ENCODE measurements around the gene CUL7.

CUL7 gene

DNA sequence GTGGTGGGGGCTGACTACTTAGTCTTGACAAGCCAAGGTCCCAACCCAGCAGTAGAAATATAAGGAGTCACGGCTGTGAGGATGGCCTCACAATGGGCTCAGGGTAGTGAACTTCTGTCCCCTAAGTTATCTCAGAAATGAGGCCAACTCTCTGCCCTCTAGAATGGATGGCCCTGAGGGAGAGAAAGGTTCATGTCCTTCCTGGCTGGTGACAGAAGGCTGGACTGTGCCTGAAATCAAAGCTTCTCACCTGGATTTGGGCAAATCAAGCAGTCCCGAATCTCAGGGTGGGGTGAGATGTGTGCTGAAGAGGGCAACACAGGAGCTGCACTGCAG, 19.5 kb downstream of the CUL7 start:
- Histone ChIP-seq H3K79me1 (ENCODE audit: low read depth, low read length) (peaks cover 4% of the 10 kb centered on the region), H2AK5ac (ENCODE audit: low read depth, low read length) (no peak overlapping the region), H3K27me3 (ENCODE audit: control insufficient read depth in 3 of 3, insufficient read depth in 3 of 3, low read depth in 1 of 3, low read length in 3 of 3) (no peaks in the 10 kb centered on the region), H2BK120ac (ENCODE audit: low read depth, low read length) (no peak overlapping the region), H3K27ac (replicated peaks; ENCODE audit: low read length) (no peak overlapping the region), H3K9me3 (replicated peaks in 1 of 2; ENCODE audit: control insufficient read depth in 2 of 2, insufficient read depth in 1 of 2, low read depth in 1 of 2, low read length in 2 of 2) (no peaks in the 10 kb centered on the region), H3K4me1 (ENCODE audit: control insufficient read depth in 2 of 2, insufficient read depth in 1 of 2, low read depth in 1 of 2, low read length in 2 of 2) (peaks cover 0 to 3% of the 10 kb centered on the region in 2 donors), H3K36me3 (replicated peaks in 1 of 2; ENCODE audit: control insufficient read depth in 2 of 2, insufficient read depth in 2 of 2, low read length in 2 of 2) (peaks cover 47 to 83% of the 10 kb centered on the region in 2 donors), H2BK12ac (ENCODE audit: low read length) (no peak overlapping the region), H3K18ac (ENCODE audit: low read length) (no peak overlapping the region), H3K23ac (ENCODE audit: low read depth, low read length, poor library complexity) (no peak overlapping the region), H2AFZ (ENCODE audit: low read length) (no peak overlapping the region), H3K4me3 (ENCODE audit: low read length in 2 of 2) (no peak overlapping the region), H2BK5ac (ENCODE audit: low read length) (no peak overlapping the region), H4K8ac (ENCODE audit: low read depth, low read length) (no peak overlapping the region), H2BK15ac (ENCODE audit: low read length) (no peak overlapping the region), H3K4ac (ENCODE audit: low read length) (no peak overlapping the region), H4K91ac (ENCODE audit: low read depth, low read length, poor library complexity) (no peak overlapping the region), H3K4me2 (ENCODE audit: insufficient read depth, low read length, poor library complexity, severe bottlenecking) (no peak overlapping the region), H3K14ac (ENCODE audit: low read length) (no peak overlapping the region), H3K9ac (ENCODE audit: low read depth, low read length, poor library complexity) (no peak overlapping the region)
- no peak for DNase-seq (ENCODE audit: low spot score)
- no CpG with 5 or more reads among the region's 2 CpGs for WGBS, 2 donors (ENCODE audit: extremely low coverage in 2 of 2, insufficient read length in 2 of 2, insufficient replicate concordance in 1 of 2)

DNA sequence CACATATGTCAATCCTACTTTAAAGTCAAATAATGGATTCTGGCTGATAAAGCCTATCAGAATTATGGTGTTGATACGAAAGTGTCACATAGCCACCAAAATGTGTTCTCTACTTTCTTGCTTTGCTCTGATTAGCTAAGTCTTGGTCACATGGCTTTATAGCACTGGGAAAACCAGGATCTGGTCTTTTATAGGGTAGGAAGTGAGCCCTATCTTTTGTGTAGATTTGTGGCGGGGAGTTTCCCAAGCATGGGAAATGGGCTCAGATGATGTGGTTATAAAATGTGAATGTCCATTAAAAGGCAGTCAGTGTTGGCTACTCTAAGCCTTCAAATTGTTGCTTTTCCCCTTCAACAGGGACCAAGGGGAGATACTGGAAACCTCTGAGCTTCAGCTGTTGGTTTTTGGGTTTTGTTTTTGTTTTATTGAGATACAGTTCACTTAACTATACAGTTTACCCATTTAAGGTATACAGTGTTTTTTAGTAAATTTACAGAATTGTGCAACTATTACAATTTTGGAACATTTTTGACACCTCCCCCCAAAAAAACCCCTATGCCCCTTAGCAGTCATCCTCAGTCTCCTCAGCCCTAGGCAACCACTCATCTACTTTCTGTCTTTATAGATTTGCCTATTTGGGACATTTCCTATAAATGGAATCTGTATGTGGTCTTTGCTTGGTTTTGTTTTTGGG, 20.0 kb downstream of the CUL7 start:
- Histone ChIP-seq H3K27me3 (ENCODE audit: control insufficient read depth in 3 of 3, insufficient read depth in 3 of 3, low read depth in 1 of 3, low read length in 3 of 3) (no peaks in the 10 kb centered on the region), H3K4me1 (ENCODE audit: control insufficient read depth in 2 of 2, insufficient read depth in 1 of 2, low read depth in 1 of 2, low read length in 2 of 2) (peaks cover 0 to 3% of the 10 kb centered on the region in 2 donors), H3K4me2 (ENCODE audit: insufficient read depth, low read length, poor library complexity, severe bottlenecking) (no peak overlapping the region), H3K14ac (ENCODE audit: low read length) (no peak overlapping the region), H3K4me3 (ENCODE audit: low read length in 2 of 2) (no peak overlapping the region), H3K18ac (ENCODE audit: low read length) (no peak overlapping the region), H2AFZ (ENCODE audit: low read length) (no peak overlapping the region), H3K9me3 (replicated peaks in 1 of 2; ENCODE audit: control insufficient read depth in 2 of 2, insufficient read depth in 1 of 2, low read depth in 1 of 2, low read length in 2 of 2) (no peaks in the 10 kb centered on the region), H3K27ac (replicated peaks; ENCODE audit: low read length) (no peak overlapping the region), H4K8ac (ENCODE audit: low read depth, low read length) (no peak overlapping the region), H3K23ac (ENCODE audit: low read depth, low read length, poor library complexity) (no peak overlapping the region), H3K36me3 (replicated peaks in 1 of 2; ENCODE audit: control insufficient read depth in 2 of 2, insufficient read depth in 2 of 2, low read length in 2 of 2) (peaks cover 47 to 83% of the 10 kb centered on the region in 2 donors), H2BK12ac (ENCODE audit: low read length) (no peak overlapping the region), H2BK15ac (ENCODE audit: low read length) (no peak overlapping the region), H3K79me1 (ENCODE audit: low read depth, low read length) (peaks cover 4% of the 10 kb centered on the region), H3K4ac (ENCODE audit: low read length) (no peak overlapping the region), H4K91ac (ENCODE audit: low read depth, low read length, poor library complexity) (no peak overlapping the region), H2BK5ac (ENCODE audit: low read length) (no peak overlapping the region), H3K9ac (ENCODE audit: low read depth, low read length, poor library complexity) (no peak overlapping the region), H2BK120ac (ENCODE audit: low read depth, low read length) (no peak overlapping the region), H2AK5ac (ENCODE audit: low read depth, low read length) (no peak overlapping the region)
- no peak for DNase-seq (ENCODE audit: low spot score)
- WGBS, 2 donors (ENCODE audit: extremely low coverage in 2 of 2, insufficient read length in 2 of 2, insufficient replicate concordance in 1 of 2) = no CpG with 5 or more reads among the region's 2 CpGs

DNA sequence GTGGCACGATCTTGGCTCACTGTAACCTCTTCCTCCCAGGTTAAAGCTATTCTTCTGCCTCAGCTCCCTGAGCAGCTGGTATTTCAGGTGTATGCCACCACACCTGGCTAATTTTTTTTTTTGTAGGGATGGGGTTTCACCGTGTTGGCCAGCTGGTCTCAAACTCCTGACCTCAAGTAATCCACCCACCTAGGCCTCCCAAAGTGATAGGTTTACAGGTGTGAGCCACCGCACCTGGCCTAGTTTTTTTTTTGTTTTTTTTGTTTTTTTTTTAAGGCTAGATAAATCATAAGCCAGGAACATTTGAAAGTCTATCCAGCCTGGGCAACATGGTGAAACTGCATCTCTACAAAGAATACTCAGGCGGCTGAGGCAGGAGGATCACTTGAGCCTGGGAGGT, 21.3 kb downstream of the CUL7 start:
- no peak overlapping the region for H3K23ac ChIP-seq (ENCODE audit: low read depth, low read length, poor library complexity)
- H2AK5ac ChIP-seq (ENCODE audit: low read depth, low read length) = no peak overlapping the region
- no peaks in the 10 kb centered on the region for H3K27me3 ChIP-seq (ENCODE audit: control insufficient read depth in 3 of 3, insufficient read depth in 3 of 3, low read depth in 1 of 3, low read length in 3 of 3)
- peaks cover 0 to 3% of the 10 kb centered on the region in 2 donors for H3K4me1 ChIP-seq (ENCODE audit: control insufficient read depth in 2 of 2, insufficient read depth in 1 of 2, low read depth in 1 of 2, low read length in 2 of 2)
- no peak for DNase-seq (ENCODE audit: low spot score)
- H4K91ac ChIP-seq (ENCODE audit: low read depth, low read length, poor library complexity) = no peak overlapping the region
- WGBS, 2 donors (ENCODE audit: extremely low coverage in 2 of 2, insufficient read length in 2 of 2, insufficient replicate concordance in 1 of 2) = no CpG with 5 or more reads among the region's 4 CpGs
- no peak overlapping the region for H3K4me3 ChIP-seq (ENCODE audit: low read length in 2 of 2)
- H2AFZ ChIP-seq (ENCODE audit: low read length) = no peak overlapping the region
- H2BK5ac ChIP-seq (ENCODE audit: low read length) = no peak overlapping the region
- no peak overlapping the region for H3K27ac ChIP-seq (replicated peaks; ENCODE audit: low read length)
- H2BK15ac ChIP-seq (ENCODE audit: low read length) = no peak overlapping the region
- H3K79me1 ChIP-seq (ENCODE audit: low read depth, low read length) = peaks cover 3% of the 10 kb centered on the region
- no peak overlapping the region for H2BK120ac ChIP-seq (ENCODE audit: low read depth, low read length)
- H3K14ac ChIP-seq (ENCODE audit: low read length) = no peak overlapping the region
- H4K8ac ChIP-seq (ENCODE audit: low read depth, low read length) = no peak overlapping the region
- H2BK12ac ChIP-seq (ENCODE audit: low read length) = no peak overlapping the region
- no peak overlapping the region for H3K4ac ChIP-seq (ENCODE audit: low read length)
- H3K4me2 ChIP-seq (ENCODE audit: insufficient read depth, low read length, poor library complexity, severe bottlenecking) = no peak overlapping the region
- no peak overlapping the region for H3K18ac ChIP-seq (ENCODE audit: low read length)
- H3K9ac ChIP-seq (ENCODE audit: low read depth, low read length, poor library complexity) = no peak overlapping the region
- H3K36me3 ChIP-seq (replicated peaks in 1 of 2; ENCODE audit: control insufficient read depth in 2 of 2, insufficient read depth in 2 of 2, low read length in 2 of 2) = peaks cover 38 to 82% of the 10 kb centered on the region in 2 donors
- no peaks in the 10 kb centered on the region for H3K9me3 ChIP-seq (replicated peaks in 1 of 2; ENCODE audit: control insufficient read depth in 2 of 2, insufficient read depth in 1 of 2, low read depth in 1 of 2, low read length in 2 of 2)

DNA sequence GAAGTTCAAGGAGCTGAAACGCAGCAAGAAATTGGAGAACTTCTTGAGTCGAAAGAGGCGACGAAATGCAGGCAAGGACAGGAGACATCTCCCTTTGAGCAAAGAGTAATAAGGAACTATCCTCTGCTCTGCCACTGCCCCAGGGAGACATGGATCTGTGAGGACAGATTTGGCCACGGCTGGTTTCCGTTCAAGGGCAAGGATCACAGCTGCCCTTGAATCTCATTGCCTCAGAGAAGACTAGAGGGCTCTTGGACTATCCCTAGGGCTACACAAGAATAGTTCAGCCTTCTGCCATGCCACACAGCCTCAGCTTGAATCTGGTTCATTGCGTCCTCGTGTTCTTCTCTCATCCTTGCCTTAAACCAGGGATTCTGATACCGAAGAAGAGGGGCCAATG, 24.5 kb downstream of the CUL7 start:
- Histone ChIP-seq H2BK15ac (ENCODE audit: low read length) (no peak overlapping the region), H3K9me3 (replicated peaks in 1 of 2; ENCODE audit: control insufficient read depth in 2 of 2, insufficient read depth in 1 of 2, low read depth in 1 of 2, low read length in 2 of 2) (no peaks in the 10 kb centered on the region), H3K4ac (ENCODE audit: low read length) (no peak overlapping the region), H3K23ac (ENCODE audit: low read depth, low read length, poor library complexity) (no peak overlapping the region), H3K4me1 (ENCODE audit: control insufficient read depth in 2 of 2, insufficient read depth in 1 of 2, low read depth in 1 of 2, low read length in 2 of 2) (no peaks in the 10 kb centered on the region), H3K18ac (ENCODE audit: low read length) (no peak overlapping the region), H2BK120ac (ENCODE audit: low read depth, low read length) (no peak overlapping the region), H2AFZ (ENCODE audit: low read length) (no peak overlapping the region), H2BK12ac (ENCODE audit: low read length) (no peak overlapping the region), H2BK5ac (ENCODE audit: low read length) (no peak overlapping the region), H3K9ac (ENCODE audit: low read depth, low read length, poor library complexity) (no peak overlapping the region), H2AK5ac (ENCODE audit: low read depth, low read length) (no peak overlapping the region), H3K14ac (ENCODE audit: low read length) (no peak overlapping the region), H3K27me3 (ENCODE audit: control insufficient read depth in 3 of 3, insufficient read depth in 3 of 3, low read depth in 1 of 3, low read length in 3 of 3) (no peaks in the 10 kb centered on the region), H4K8ac (ENCODE audit: low read depth, low read length) (no peak overlapping the region), H3K4me2 (ENCODE audit: insufficient read depth, low read length, poor library complexity, severe bottlenecking) (no peak overlapping the region), H3K36me3 (replicated peaks in 1 of 2; ENCODE audit: control insufficient read depth in 2 of 2, insufficient read depth in 2 of 2, low read length in 2 of 2) (peaks cover 43 to 88% of the 10 kb centered on the region in 2 donors), H3K27ac (replicated peaks; ENCODE audit: low read length) (no peak overlapping the region), H3K4me3 (ENCODE audit: low read length in 2 of 2) (no peak overlapping the region), H3K79me1 (ENCODE audit: low read depth, low read length) (no peaks in the 10 kb centered on the region), H4K91ac (ENCODE audit: low read depth, low read length, poor library complexity) (no peak overlapping the region)
- WGBS, 2 donors (ENCODE audit: extremely low coverage in 2 of 2, insufficient read length in 2 of 2, insufficient replicate concordance in 1 of 2) = no CpG with 5 or more reads among the region's 9 CpGs
- DNase-seq (ENCODE audit: low spot score) = no peak

Data from neuronal stem cell (in vitro differentiated cells).